Hepatocyte (in vitro differentiated cells): ENCODE data around the gene MMP1. TPM values are rescaled to one million over a fixed set of nuclear protein-coding genes. Genes with fewer than 3 reads are reported as not detected.

Experiments
- DNase-seq: peaks from one replicate; pipeline ENCODE4 v3.0.0-alpha.2; 2016; ENCODE audit warnings: low spot score
- H2AFZ ChIP-seq: fragments of 200-600 bp; sonication (generic); 2 replicates; pipeline ENCODE4 v1.6.0; 2016; ENCODE audit warnings: antibody characterized with exemption, mild to moderate bottlenecking
- H3K27ac ChIP-seq: fragments of 200-600 bp; sonication (generic); 2 replicates; pipeline ENCODE4 v1.5.1; 2016; ENCODE audit warnings: mild to moderate bottlenecking
- H3K27me3 ChIP-seq: fragments of 200-600 bp; sonication (generic); 2 replicates; pipeline ENCODE4 v1.6.1; 2016
- H3K36me3 ChIP-seq: fragments of 200-600 bp; sonication (generic); replicated peaks from 2 replicates; pipeline ENCODE4 v1.5.1; 2016; ENCODE audit warnings: low read depth; ENCODE audit not compliant: insufficient read depth
- H3K4me1 ChIP-seq: fragments of 200-600 bp; sonication (generic); 2 replicates; pipeline ENCODE4 v1.5.1; 2016; ENCODE audit warnings: mild to moderate bottlenecking, moderate library complexity; ENCODE audit not compliant: insufficient read depth
- H3K4me2 ChIP-seq: fragments of 200-600 bp; sonication (generic); 2 replicates; pipeline ENCODE4 v1.6.0; 2016
- H3K4me3 ChIP-seq: fragments of 200-600 bp; sonication (generic); 2 replicates; pipeline ENCODE4 v1.5.1; 2016; ENCODE audit warnings: mild to moderate bottlenecking
- H3K79me2 ChIP-seq: fragments of 200-600 bp; sonication (generic); 2 replicates; pipeline ENCODE4 v1.6.0; 2017; ENCODE audit warnings: mild to moderate bottlenecking
- H3K9me2 ChIP-seq: fragments of 200-600 bp; sonication (generic); replicated peaks from 2 replicates; pipeline ENCODE4 v1.6.0; 2017; ENCODE audit warnings: mild to moderate bottlenecking; ENCODE audit not compliant: insufficient read depth
- H3K9me3 ChIP-seq: fragments of 200-600 bp; sonication (generic); 2 replicates; pipeline ENCODE4 v1.5.1; 2016; ENCODE audit warnings: low read depth, mild to moderate bottlenecking
- H4K20me1 ChIP-seq: fragments of 200-600 bp; sonication (generic); 2 replicates; pipeline ENCODE4 v1.6.0; 2016; ENCODE audit warnings: mild to moderate bottlenecking; ENCODE audit not compliant: insufficient read depth, poor library complexity, severe bottlenecking
- CTCF ChIP-seq: fragments of 200-600 bp; sonication (generic); IDR thresholded peaks from 2 replicates; pipeline ENCODE4 v1.5.1; 2016; ENCODE audit warnings: antibody characterized with exemption, mild to moderate bottlenecking; ENCODE audit not compliant: poor library complexity
- EZH2 ChIP-seq: fragments of 200-600 bp; sonication (generic); IDR thresholded peaks from 2 replicates; pipeline ENCODE4 v1.6.1; 2016; ENCODE audit warnings: antibody characterized with exemption, mild to moderate bottlenecking, borderline replicate concordance
- EZH2phosphoT487 ChIP-seq: fragments of 200-600 bp; sonication (generic); IDR thresholded peaks from one replicate; pipeline ENCODE4 v1.6.1; 2018; ENCODE audit warnings: antibody characterized with exemption, mild to moderate bottlenecking, low read depth, moderate library complexity; ENCODE audit not compliant: unreplicated experiment, severe bottlenecking
- WGBS: methylation state at CpG from one replicate; pipeline ENCODE4 v1.1.6; 2016; ENCODE audit warnings: low lambda C conversion rate; ENCODE audit errors: missing lambda C conversion rate; 5-methylcytosine and 5-hydroxymethylcytosine counted together
- polyA plus RNA-seq: library from polyadenylated mRNA; unstranded; fragments of >200 nt; fragmentation: Nextera tagmentation; extraction: Ambion mirVana; gene quantifications from 2 replicates; pipeline ENCODE4 v1.2.1, GENCODE V29; 2016
- total RNA-seq: library from RNA; depleted of rRNA; stranded (reverse); fragments of >200 nt; gene quantifications from 2 replicates; pipeline ENCODE4 v1.2.3, GENCODE V29; 2014

The MMP1 gene
- total and polyA plus RNA-seq, 2 experiments from 2014 or later: 10.1 to 24.6 TPM

- Histone ChIP-seq H3K27ac (no peak overlapping the region), H3K27me3 (no peaks in the 10 kb centered on the region), H3K9me3 (no peaks in the 10 kb centered on the region), H3K4me2 (no peak overlapping the region), H3K4me3 (no peak overlapping the region), H2AFZ (no peak overlapping the region), H3K36me3 (no peaks in the 10 kb centered on the region), H4K20me1 (no peaks in the 10 kb centered on the region), H3K9me2 (no peaks in the 10 kb centered on the region), H3K4me1 (peaks cover 5% of the 10 kb centered on the region), H3K79me2 (no peaks in the 10 kb centered on the region)
- no peak for TF ChIP-seq EZH2
- TF ChIP-seq EZH2phosphoT487: no peak
- DNase-seq: no peak
Observed at GRCh38 chr11:102770191-102770590, 27.8 kb downstream of the MMP1 start.

- TF ChIP-seq EZH2 (no peak), EZH2phosphoT487 (no peak)
- no peaks in the 10 kb centered on the region for H3K9me3 ChIP-seq
- WGBS: 97% methylated on average over 18 of the region's 18 CpGs
Observed at GRCh38 chr11:102767800-102768199, 30.2 kb downstream of the MMP1 start.

GRCh38 chr11:102763440-102763839 lies 34.5 kb downstream of the MMP1 start:
- Histone ChIP-seq H3K36me3 (no peaks in the 10 kb centered on the region), H4K20me1 (no peaks in the 10 kb centered on the region), H3K27me3 (no peaks in the 10 kb centered on the region), H3K9me3 (no peaks in the 10 kb centered on the region), H3K4me2 (no peak overlapping the region), H3K9me2 (no peaks in the 10 kb centered on the region), H3K27ac (no peak overlapping the region), H2AFZ (no peak overlapping the region), H3K4me1 (peaks cover 19% of the 10 kb centered on the region), H3K4me3 (no peak overlapping the region), H3K79me2 (no peaks in the 10 kb centered on the region)
- DNase-seq: no peak
- WGBS: 82% methylated on average over 2 of the region's 2 CpGs
- TF ChIP-seq EZH2phosphoT487: no peak
- no peak for TF ChIP-seq EZH2
- TF ChIP-seq CTCF: no peak

More at GRCh38 chr11:102767800-102768199, 30.2 kb downstream of the MMP1 start:
- Histone ChIP-seq H3K4me1 (peaks cover 19% of the 10 kb centered on the region), H4K20me1 (no peaks in the 10 kb centered on the region), H3K4me2 (no peak overlapping the region), H3K27me3 (no peaks in the 10 kb centered on the region), H3K4me3 (no peak overlapping the region), H3K79me2 (no peaks in the 10 kb centered on the region), H3K36me3 (no peaks in the 10 kb centered on the region), H3K9me2 (no peaks in the 10 kb centered on the region), H3K27ac (no peak overlapping the region), H2AFZ (no peak overlapping the region)
- no peak for DNase-seq

- Histone ChIP-seq H3K4me2 (no peak overlapping the region), H3K4me1 (peaks cover 19% of the 10 kb centered on the region), H3K9me2 (no peaks in the 10 kb centered on the region), H3K27ac (no peak overlapping the region), H2AFZ (no peak overlapping the region), H3K4me3 (no peak overlapping the region), H3K79me2 (no peaks in the 10 kb centered on the region), H3K9me3 (no peaks in the 10 kb centered on the region), H3K27me3 (no peaks in the 10 kb centered on the region), H3K36me3 (no peaks in the 10 kb centered on the region), H4K20me1 (no peaks in the 10 kb centered on the region)
- WGBS: 57% methylated on average over 2 of the region's 2 CpGs
- DNase-seq: no peak
- TF ChIP-seq EZH2: no peak
- TF ChIP-seq EZH2phosphoT487: no peak
- TF ChIP-seq CTCF: no peak
Observed at GRCh38 chr11:102762361-102762767, 35.6 kb downstream of the MMP1 start.
